Stimulated activated CD8-positive, alpha-beta memory T cell treated with anti-CD3 and anti-CD28 coated beads, Interleukin-4, amount 100 ng/mL, for 24 hours (primary cell): ENCODE data around the gene H2AZ1.
"Not testable (repeated sequence)": the region's sequence is repeated elsewhere in the genome, so short reads cannot be mapped to it uniquely, and the experiment has no call there.

Experiments
- DNase-seq: peaks from one replicate; pipeline ENCODE4 v3.0.0-alpha.2; 2020; ENCODE audit warnings: low read depth

Gene H2AZ1

GRCh38 chr4:99949999-99950912, at the start of gene H2AZ1:
TSS of gene H2AZ1 (minus strand) at chr4:99950275. CDS start at chr4:99950170, 105 bp downstream.
- DNase-seq: peak; percentile 99

GRCh38 chr4:99998062-99998867, 48.2 kb upstream of the H2AZ1 start:
- no peak for DNase-seq

GRCh38 chr4:99991741-99992140, 41.7 kb upstream of the H2AZ1 start:
- DNase-seq: no peak

GRCh38 chr4:99987681-99988080, 37.6 kb upstream of the H2AZ1 start:
- no peak for DNase-seq

GRCh38 chr4:99986792-99987191, 36.7 kb upstream of the H2AZ1 start:
- DNase-seq: no peak

GRCh38 chr4:99983289-99983943, 33.3 kb upstream of the H2AZ1 start:
- no peak for DNase-seq

- DNase-seq: no peak
Observed at GRCh38 chr4:99979872-99980271, 29.8 kb upstream of the H2AZ1 start.

- no peak for DNase-seq
Observed at GRCh38 chr4:99971453-99972111, 21.5 kb upstream of the H2AZ1 start.

- no peak for DNase-seq
Observed at GRCh38 chr4:99968330-99968729, 18.3 kb upstream of the H2AZ1 start.

GRCh38 chr4:99966692-99967091, 16.6 kb upstream of the H2AZ1 start:
- no peak for DNase-seq

- no peak for DNase-seq
Observed at GRCh38 chr4:99965674-99966350, 15.7 kb upstream of the H2AZ1 start.

- no peak for DNase-seq
Observed at GRCh38 chr4:99965173-99965572, 15.1 kb upstream of the H2AZ1 start.

GRCh38 chr4:99961711-99962110, 11.6 kb upstream of the H2AZ1 start:
- no peak for DNase-seq

GRCh38 chr4:99960648-99961047, 10.6 kb upstream of the H2AZ1 start:
- no peak for DNase-seq

- not testable (repeated sequence) for DNase-seq
Observed at GRCh38 chr4:99958207-99958606, 8.1 kb upstream of the H2AZ1 start.

- DNase-seq: no peak
Observed at GRCh38 chr4:99950913-99951254, 809 bp upstream of the H2AZ1 start.

GRCh38 chr4:99949034-99949998, 759 bp downstream of the H2AZ1 start:
- DNase-seq: peak; percentile 80

GRCh38 chr4:99947608-99948007, 2.5 kb downstream of the H2AZ1 start:
- no peak for DNase-seq

- no peak for DNase-seq
Observed at GRCh38 chr4:99947190-99947578, 2.9 kb downstream of the H2AZ1 start.
